WTC11 (cell line): ENCODE data around the gene GPR132. TPM values are rescaled to one million over a fixed set of nuclear protein-coding genes. Genes with fewer than 3 reads are reported as not detected.
"Not testable (repeated sequence)": the region's sequence is repeated elsewhere in the genome, so short reads cannot be mapped to it uniquely, and the experiment has no call there.

Source experiments
- ATAC-seq: fragments of 200-7000 bp; cut with Tn5 transposase; 2 replicates; pipeline ENCODE4 v1.10.0; 2021; ENCODE audit warnings: mild to moderate bottlenecking, moderate library complexity
- CTCF ChIA-PET: fragments of 300-600 bp; sonication (Branson Sonifier 250); formaldehyde crosslinking; loops from one replicate; lab custom pipeline; 2021; ENCODE audit warnings: antibody characterized with exemption; lab: Charles Lee
- POLR2A ChIA-PET: fragments of 350-600 bp; sonication (Branson Sonifier 250); formaldehyde crosslinking; loops from one replicate; lab custom pipeline; 2021; ENCODE audit warnings: antibody characterized with exemption; lab: Charles Lee
- DNase-seq: peaks from one replicate; pipeline ENCODE4 v3.0.0; 2021; ENCODE audit warnings: low spot score
- H3K27ac Mint-ChIP-seq: 2 replicates; pipeline ENCODE4 v1.8.0; 2021; ENCODE audit warnings: mixed read lengths
- H3K27me3 Mint-ChIP-seq: 2 replicates; pipeline ENCODE4 v1.8.0; 2021; ENCODE audit warnings: low read depth, mild to moderate bottlenecking, moderate library complexity, mixed read lengths
- H3K36me3 Mint-ChIP-seq: 2 replicates; pipeline ENCODE4 v1.8.0; 2021; ENCODE audit warnings: mixed read lengths
- H3K4me1 Mint-ChIP-seq: 2 replicates; pipeline ENCODE4 v1.8.0; 2022; ENCODE audit warnings: mixed read lengths
- H3K4me3 Mint-ChIP-seq: 2 replicates; pipeline ENCODE4 v1.8.0; 2021; ENCODE audit warnings: mild to moderate bottlenecking, moderate library complexity, mixed read lengths
- H3K9me3 Mint-ChIP-seq: 2 replicates; pipeline ENCODE4 v1.8.0; 2021; ENCODE audit warnings: mixed read lengths
- CDX4 ChIP-seq: fragments of 250-450 bp; sonication (Bioruptor Pico); IDR thresholded peaks from 2 replicates; pipeline ENCODE4 v1.9.0; 2021; ENCODE audit warnings: moderate library complexity, mild to moderate bottlenecking, inconsistent platforms, borderline replicate concordance
- CREB1 ChIP-seq: sonication (generic); formaldehyde crosslinking; IDR thresholded peaks from 2 replicates; pipeline ENCODE4 v1.8.0; 2023; ENCODE audit warnings: mild to moderate bottlenecking, missing genetic modification reagents
- ELF4 ChIP-seq: sonication (generic); formaldehyde crosslinking; IDR thresholded peaks from 2 replicates; pipeline ENCODE4 v1.8.1; 2022; ENCODE audit warnings: low read depth, mild to moderate bottlenecking, moderate library complexity, missing genetic modification reagents
- ESRRA ChIP-seq: sonication (generic); formaldehyde crosslinking; IDR thresholded peaks from 2 replicates; pipeline ENCODE4 v1.8.1; 2022; ENCODE audit warnings: mild to moderate bottlenecking, missing genetic modification reagents, borderline replicate concordance
- GRHL2 ChIP-seq: fragments of 250-450 bp; sonication (Bioruptor Pico); IDR thresholded peaks from 2 replicates; pipeline ENCODE4 v1.8.0; 2022; ENCODE audit warnings: mild to moderate bottlenecking, moderate library complexity; ENCODE audit not compliant: insufficient replicate concordance, severe bottlenecking
- JUN ChIP-seq: sonication (generic); formaldehyde crosslinking; IDR thresholded peaks from 2 replicates; pipeline ENCODE4 v1.8.0; 2023; ENCODE audit warnings: mild to moderate bottlenecking, missing genetic modification reagents
- MLX ChIP-seq: sonication (generic); formaldehyde crosslinking; IDR thresholded peaks from 2 replicates; pipeline ENCODE4 v1.8.1; 2023; ENCODE audit warnings: mild to moderate bottlenecking, missing genetic modification reagents, moderate library complexity
- NFE2L1 ChIP-seq: sonication (generic); formaldehyde crosslinking; IDR thresholded peaks from 2 replicates; pipeline ENCODE4 v1.8.1; 2023; ENCODE audit warnings: missing genetic modification reagents
- NR1H2 ChIP-seq: sonication (generic); formaldehyde crosslinking; IDR thresholded peaks from 2 replicates; pipeline ENCODE4 v1.9.0; 2021; ENCODE audit warnings: mild to moderate bottlenecking, moderate library complexity, missing genetic modification reagents
- RELA ChIP-seq: sonication (generic); formaldehyde crosslinking; IDR thresholded peaks from 2 replicates; pipeline ENCODE4 v1.8.1; 2022; ENCODE audit warnings: missing genetic modification reagents, mild to moderate bottlenecking, borderline replicate concordance
- RORB ChIP-seq: fragments of 250-450 bp; sonication (Bioruptor Pico); IDR thresholded peaks from 2 replicates; pipeline ENCODE4 v1.9.0; 2021; ENCODE audit warnings: mild to moderate bottlenecking
- SMAD4 ChIP-seq: sonication (generic); formaldehyde crosslinking; IDR thresholded peaks from 2 replicates; pipeline ENCODE4 v1.8.0; 2022; ENCODE audit warnings: mild to moderate bottlenecking, missing genetic modification reagents
- TEAD4 ChIP-seq: sonication (generic); formaldehyde crosslinking; IDR thresholded peaks from 2 replicates; pipeline ENCODE4 v1.8.0; 2022; ENCODE audit warnings: mild to moderate bottlenecking, missing genetic modification reagents
- ZNF138 ChIP-seq: sonication (generic); formaldehyde crosslinking; conservative IDR thresholded peaks from 2 replicates; pipeline ENCODE4 v1.8.1; 2022; ENCODE audit warnings: mild to moderate bottlenecking, moderate library complexity, missing genetic modification reagents
- ZNF232 ChIP-seq: sonication (generic); formaldehyde crosslinking; IDR thresholded peaks from 2 replicates; pipeline ENCODE4 v1.8.0; 2022; ENCODE audit warnings: mild to moderate bottlenecking, missing genetic modification reagents
- ZNF396 ChIP-seq: fragments of 250-450 bp; sonication (Bioruptor Pico); IDR thresholded peaks from 2 replicates; pipeline ENCODE4 v1.8.0; 2021; ENCODE audit warnings: mild to moderate bottlenecking, moderate library complexity, borderline replicate concordance
- ZNF512 ChIP-seq: sonication (generic); formaldehyde crosslinking; IDR thresholded peaks from 2 replicates; pipeline ENCODE4 v1.8.1; 2022; ENCODE audit warnings: missing genetic modification reagents, borderline replicate concordance
- total RNA-seq: library from RNA; stranded (reverse); gene quantifications from 3 replicates; pipeline ENCODE4 v1.2.3, GENCODE V29; 2021
- TF ChIP-seq, protein P1 (sequence below): sonication (generic); formaldehyde crosslinking; IDR thresholded peaks from 2 replicates; pipeline ENCODE4 v1.8.1; 2023; ENCODE audit warnings: mild to moderate bottlenecking, missing genetic modification reagents
- TF ChIP-seq, protein P2 (sequence below): fragments of 250-450 bp; sonication (Bioruptor Pico); IDR thresholded peaks from 2 replicates; pipeline ENCODE4 v2.1.2; 2022; ENCODE audit warnings: mild to moderate bottlenecking, moderate library complexity
- TF ChIP-seq, protein P3 (sequence below): sonication (generic); formaldehyde crosslinking; IDR thresholded peaks from 2 replicates; pipeline ENCODE4 v1.8.0; 2022; ENCODE audit warnings: mild to moderate bottlenecking, missing genetic modification reagents

GPR132 gene
- total RNA-seq, 1 experiment from 2014 or later = 0.13 TPM

DNA sequence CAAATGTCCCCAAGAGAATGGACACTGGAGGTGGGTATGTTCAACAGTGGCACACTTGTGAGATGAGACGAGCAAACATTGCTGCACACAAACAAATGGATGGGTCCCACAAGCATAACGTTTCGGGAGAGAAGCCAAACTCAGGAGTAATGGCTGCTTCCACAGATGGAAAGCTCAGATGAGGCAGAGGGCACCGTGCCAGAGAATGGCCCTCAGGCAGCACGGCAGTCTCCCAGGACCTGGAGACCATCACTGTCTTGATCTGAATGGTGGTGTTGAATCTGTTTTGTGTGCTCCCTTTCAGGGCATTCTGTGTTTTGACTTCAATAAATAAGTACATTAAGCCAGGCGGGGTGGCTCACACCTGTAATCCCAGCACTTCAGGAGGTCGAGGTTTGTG, 35.8 kb downstream of the GPR132 start (continued):
- TF ChIP-seq, protein P1, sequence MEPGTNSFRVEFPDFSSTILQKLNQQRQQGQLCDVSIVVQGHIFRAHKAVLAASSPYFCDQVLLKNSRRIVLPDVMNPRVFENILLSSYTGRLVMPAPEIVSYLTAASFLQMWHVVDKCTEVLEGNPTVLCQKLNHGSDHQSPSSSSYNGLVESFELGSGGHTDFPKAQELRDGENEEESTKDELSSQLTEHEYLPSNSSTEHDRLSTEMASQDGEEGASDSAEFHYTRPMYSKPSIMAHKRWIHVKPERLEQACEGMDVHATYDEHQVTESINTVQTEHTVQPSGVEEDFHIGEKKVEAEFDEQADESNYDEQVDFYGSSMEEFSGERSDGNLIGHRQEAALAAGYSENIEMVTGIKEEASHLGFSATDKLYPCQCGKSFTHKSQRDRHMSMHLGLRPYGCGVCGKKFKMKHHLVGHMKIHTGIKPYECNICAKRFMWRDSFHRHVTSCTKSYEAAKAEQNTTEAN (CRISPR knock-in tag) = no peak
- no peak for TF ChIP-seq CDX4 (CRISPR knock-in tag)

DNA sequence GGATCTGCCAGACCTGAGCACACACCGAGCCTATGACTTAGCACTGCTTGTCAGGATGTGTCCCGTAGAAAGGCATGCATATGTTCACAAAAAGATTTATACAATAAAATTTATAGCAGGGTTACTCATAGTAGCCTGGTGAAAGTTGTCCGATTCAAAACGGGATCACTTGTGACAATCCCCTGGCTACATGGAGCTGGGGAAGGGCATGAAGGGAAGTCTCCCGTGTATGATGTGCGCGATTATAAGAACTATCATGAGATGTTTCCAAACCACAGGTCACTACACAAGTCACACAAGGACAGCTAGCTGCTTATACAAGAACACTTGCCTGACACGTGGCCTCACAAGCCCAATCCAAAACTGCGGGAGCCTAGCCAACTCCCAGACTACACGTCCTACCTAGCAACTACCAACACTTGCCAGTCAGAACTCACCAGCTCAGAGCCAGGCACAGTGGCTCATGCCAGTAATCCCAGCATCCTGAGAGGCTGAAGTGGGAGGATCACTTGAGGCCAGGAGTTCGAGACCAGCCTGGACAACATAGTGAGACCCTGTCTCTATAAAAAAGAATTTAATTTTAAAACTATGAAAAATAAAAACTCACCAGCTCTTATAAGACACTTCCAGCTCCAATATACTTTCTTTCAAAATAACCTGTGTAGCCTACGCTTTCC, 36.8 kb downstream of the GPR132 start:
- ATAC-seq (no peak), DNase-seq (no peak)
- CTCF ChIA-PET = interaction anchor here (1.7 kb wide), 1 partner anchor 18 kb away, joined by 7 read pairs; no protein-coding TSS in a partner anchor
- Mint-ChIP-seq H3K27ac (no peak overlapping the region), H3K36me3 (no peaks in the 10 kb centered on the region), H3K27me3 (peaks cover 36% of the 10 kb centered on the region), H3K4me1 (peaks cover 10% of the 10 kb centered on the region), H3K9me3 (no peaks in the 10 kb centered on the region), H3K4me3 (no peak overlapping the region)
- TF ChIP-seq ELF4 = no peak
- TF ChIP-seq ZNF512 = no peak
- no peak for TF ChIP-seq RELA (CRISPR knock-in tag)
- TF ChIP-seq, protein P1 (CRISPR knock-in tag) = no peak
- no peak for TF ChIP-seq NR1H2
- POLR2A ChIA-PET = no interaction called here

GRCh38 chr14:105027718-105028117, 37.5 kb downstream of the GPR132 start:
- ATAC-seq, H3K36me3 Mint-ChIP-seq: not testable (repeated sequence)
- CTCF ChIA-PET = interaction anchor here (0.5 to 1.7 kb wide), 3 partner anchors 18 to 119 kb away, joined by 3 to 7 read pairs (median 3); no protein-coding TSS in a partner anchor

GRCh38 chr14:105026802-105027563, 38.2 kb downstream of the GPR132 start:
- Mint-ChIP-seq H3K4me1 (peaks cover 18% of the 10 kb centered on the region), H3K4me3 (no peak overlapping the region)
- no peak for TF ChIP-seq ZNF138 (CRISPR knock-in tag)
- TF ChIP-seq SMAD4 (CRISPR knock-in tag) = no peak
- TF ChIP-seq, protein P2, sequence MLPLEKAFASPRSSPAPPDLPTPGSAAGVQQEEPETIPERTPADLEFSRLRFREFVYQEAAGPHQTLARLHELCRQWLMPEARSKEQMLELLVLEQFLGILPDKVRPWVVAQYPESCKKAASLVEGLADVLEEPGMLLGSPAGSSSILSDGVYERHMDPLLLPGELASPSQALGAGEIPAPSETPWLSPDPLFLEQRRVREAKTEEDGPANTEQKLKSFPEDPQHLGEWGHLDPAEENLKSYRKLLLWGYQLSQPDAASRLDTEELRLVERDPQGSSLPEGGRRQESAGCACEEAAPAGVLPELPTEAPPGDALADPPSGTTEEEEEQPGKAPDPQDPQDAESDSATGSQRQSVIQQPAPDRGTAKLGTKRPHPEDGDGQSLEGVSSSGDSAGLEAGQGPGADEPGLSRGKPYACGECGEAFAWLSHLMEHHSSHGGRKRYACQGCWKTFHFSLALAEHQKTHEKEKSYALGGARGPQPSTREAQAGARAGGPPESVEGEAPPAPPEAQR (CRISPR knock-in tag) = no peak
- TF ChIP-seq JUN (CRISPR knock-in tag) = no peak
- no peak for TF ChIP-seq CREB1 (CRISPR knock-in tag)
- TF ChIP-seq TEAD4 (CRISPR knock-in tag) = no peak
- TF ChIP-seq ZNF232 (CRISPR knock-in tag) = no peak
- TF ChIP-seq MLX = no peak
- no peak for TF ChIP-seq RORB
- TF ChIP-seq ESRRA (CRISPR knock-in tag) = no peak
- no peak for TF ChIP-seq ZNF396 (CRISPR knock-in tag)
- TF ChIP-seq NFE2L1 (CRISPR knock-in tag) = no peak
- TF ChIP-seq, protein P3, sequence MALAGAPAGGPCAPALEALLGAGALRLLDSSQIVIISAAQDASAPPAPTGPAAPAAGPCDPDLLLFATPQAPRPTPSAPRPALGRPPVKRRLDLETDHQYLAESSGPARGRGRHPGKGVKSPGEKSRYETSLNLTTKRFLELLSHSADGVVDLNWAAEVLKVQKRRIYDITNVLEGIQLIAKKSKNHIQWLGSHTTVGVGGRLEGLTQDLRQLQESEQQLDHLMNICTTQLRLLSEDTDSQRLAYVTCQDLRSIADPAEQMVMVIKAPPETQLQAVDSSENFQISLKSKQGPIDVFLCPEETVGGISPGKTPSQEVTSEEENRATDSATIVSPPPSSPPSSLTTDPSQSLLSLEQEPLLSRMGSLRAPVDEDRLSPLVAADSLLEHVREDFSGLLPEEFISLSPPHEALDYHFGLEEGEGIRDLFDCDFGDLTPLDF (CRISPR knock-in tag) = no peak
- TF ChIP-seq GRHL2 = no peak
- TF ChIP-seq ELF4 = no peak

More at GRCh38 chr14:105027718-105028117, 37.5 kb downstream of the GPR132 start:
- Mint-ChIP-seq H3K27me3 (peaks cover 29% of the 10 kb centered on the region), H3K4me1 (peaks cover 12% of the 10 kb centered on the region)
- POLR2A ChIA-PET, H3K9me3 Mint-ChIP-seq, H3K4me3 Mint-ChIP-seq, DNase-seq, H3K27ac Mint-ChIP-seq: not testable (repeated sequence)

More at GRCh38 chr14:105026802-105027563, 38.2 kb downstream of the GPR132 start:
- Mint-ChIP-seq H3K27ac (no peak overlapping the region), H3K9me3 (no peaks in the 10 kb centered on the region), H3K36me3 (no peaks in the 10 kb centered on the region), H3K27me3 (peaks cover 23% of the 10 kb centered on the region)
- no peak for DNase-seq
- CTCF ChIA-PET = interaction anchor here (0.5 to 1.7 kb wide), 3 partner anchors 19 to 118 kb away, joined by 3 to 7 read pairs (median 3); no protein-coding TSS in a partner anchor
- POLR2A ChIA-PET = no interaction called here
- no peak for ATAC-seq
